GM20431 (cell line): ENCODE results near the gene PIGU.
"Not testable (repeated sequence)": the region's sequence is repeated elsewhere in the genome, so short reads cannot be mapped to it uniquely, and the experiment has no call there.

Experiments used
- in situ Hi-C: fragments of 300-500 bp; cut with MseI, MboI; formaldehyde crosslinking; loops from one replicate; pipeline ENCODE4 v1.15.0; 2020; ENCODE audit warnings: low sequenced_read_pairs; ENCODE audit not compliant: unreplicated experiment

Gene PIGU

DNA sequence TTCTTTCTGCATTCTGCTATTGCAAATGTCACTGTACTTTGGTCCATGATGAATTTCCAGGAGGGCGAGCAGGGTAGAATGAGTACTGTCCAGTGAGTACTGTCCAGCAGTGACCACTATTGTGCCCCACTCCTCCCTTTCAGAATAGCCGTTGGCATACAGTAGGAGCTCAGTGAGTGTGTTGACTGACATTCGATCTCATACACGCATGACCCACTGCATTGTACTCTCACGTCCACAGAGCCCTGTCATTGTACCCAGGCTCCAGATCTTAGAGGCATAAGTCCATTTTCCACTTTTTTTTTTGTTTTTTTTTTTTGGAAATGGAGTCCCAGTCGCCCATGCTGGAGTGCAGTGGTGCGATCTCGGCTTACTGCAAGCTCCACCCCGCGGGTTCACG is 152.5 kb downstream of the PIGU start:
- in situ Hi-C loops = no loop called here

DNA sequence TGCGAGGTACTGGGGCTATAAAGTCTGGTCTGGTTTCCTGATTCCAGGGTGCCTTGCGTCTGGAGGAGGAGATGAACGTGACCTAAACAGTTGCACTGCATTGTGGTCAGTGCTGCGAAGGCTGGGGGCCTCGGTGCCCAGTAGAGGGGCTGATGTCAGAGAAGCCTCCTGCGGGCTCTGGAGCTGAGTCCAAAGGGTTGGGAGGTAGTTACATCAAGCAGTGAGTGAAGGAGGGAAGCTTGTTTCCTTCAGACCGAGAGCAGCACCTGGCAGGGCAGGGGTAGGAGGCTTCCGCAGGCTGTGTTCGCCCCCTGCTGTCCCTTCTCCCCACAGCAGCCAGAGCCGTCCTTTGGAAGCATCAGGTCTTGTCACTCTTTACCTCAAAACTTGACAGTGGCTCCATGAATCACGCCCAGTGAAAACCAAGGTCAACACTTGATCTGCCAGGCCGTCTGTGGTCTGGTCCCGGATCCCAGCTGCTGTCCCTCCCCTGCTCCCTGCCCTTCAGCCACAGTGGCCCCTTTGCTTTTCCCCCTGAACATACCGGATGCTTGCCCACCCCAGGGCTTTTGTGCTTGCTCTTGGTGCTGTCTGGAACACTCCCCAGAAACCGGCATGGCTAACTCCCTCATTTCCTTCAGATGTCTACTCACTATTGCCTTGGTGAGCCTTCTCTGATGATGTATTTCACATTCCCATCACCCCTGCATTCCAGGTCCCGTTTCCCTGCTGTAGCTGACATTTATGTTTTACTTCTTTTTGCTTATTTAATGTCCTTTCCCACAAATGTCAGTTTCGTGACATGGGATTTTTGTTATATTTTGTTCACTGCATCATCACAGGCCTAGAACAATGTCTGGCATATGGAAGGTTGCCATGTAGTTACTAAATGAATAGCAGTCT is 153.7 kb downstream of the PIGU start:
- in situ Hi-C loops = no loop called here

GRCh38 chr20:34519841-34520240 is 157.1 kb downstream of the PIGU start:
- in situ Hi-C loops = not testable (repeated sequence)

DNA sequence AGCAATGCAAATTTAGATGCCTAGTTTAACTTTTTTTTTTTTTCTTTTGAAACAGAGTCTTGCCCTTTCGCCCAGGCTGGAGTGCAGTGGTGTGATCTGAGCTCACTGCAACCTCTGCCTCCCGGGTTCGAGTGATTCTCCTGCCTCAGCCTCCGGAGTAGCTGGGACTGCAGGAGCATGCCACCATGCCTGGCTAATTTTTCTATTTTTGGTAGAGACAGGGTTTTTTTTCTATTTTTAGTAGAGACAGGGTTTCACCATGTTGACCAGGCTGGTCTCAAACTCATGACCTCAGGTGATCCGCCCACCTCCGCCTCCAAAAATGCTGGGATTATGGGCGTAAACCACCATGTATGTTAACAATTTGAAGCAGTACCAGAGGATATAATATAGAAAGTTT is 158.0 kb downstream of the PIGU start:
- in situ Hi-C loops = not testable (repeated sequence)

- in situ Hi-C loops = no loop called here
Measured at GRCh38 chr20:34517114-34517505, 159.8 kb downstream of the PIGU start.

DNA sequence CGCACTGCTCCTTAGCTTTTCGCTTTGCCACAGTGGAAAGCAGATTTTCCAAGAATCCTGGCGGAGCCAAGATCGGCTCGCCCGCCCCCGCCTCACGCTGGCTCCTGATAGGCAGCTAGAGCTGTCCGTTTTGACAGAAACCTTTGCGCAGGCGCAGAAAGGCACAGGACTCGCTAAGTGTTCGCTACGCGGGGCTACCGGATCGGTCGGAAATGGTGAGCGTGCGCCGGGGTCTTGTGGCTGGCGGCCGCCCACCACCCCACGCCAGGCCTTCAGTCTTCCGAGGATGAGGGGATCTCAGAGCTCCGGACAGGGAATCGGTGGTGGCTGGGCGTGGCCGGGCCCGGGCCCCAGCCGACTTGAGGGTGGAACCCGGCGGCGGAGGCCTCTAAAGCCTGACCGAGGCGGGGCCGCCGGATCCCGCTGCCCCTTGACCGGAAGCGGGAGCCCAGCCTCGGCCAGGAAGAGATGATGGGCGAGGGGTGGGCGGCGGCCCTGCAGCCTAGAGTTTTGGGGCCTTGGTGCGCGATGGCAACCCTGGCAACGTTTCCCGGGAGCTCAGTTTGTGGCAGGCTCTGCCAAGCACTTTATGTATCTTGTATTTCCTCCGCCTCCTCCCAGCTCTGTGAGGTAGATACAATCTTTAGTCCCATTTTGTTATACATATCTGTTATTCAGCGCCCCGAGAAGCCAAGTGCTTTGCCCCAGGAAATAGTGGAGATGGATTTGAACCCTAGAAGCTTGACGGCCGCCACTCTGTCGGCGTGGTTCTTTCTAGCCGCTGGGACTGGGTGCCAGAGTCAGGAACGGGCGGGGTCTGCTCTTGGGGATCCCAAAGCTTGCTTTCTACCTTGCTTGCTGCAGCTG is 160.4 kb downstream of the PIGU start, which contains the start of gene DYNLRB1:
DYNLRB1 (plus strand) TSS at position 176 of the 867 bp plus-strand sequence; CDS start at position 213, 37 bp downstream.
- in situ Hi-C loops = no loop called here

DNA sequence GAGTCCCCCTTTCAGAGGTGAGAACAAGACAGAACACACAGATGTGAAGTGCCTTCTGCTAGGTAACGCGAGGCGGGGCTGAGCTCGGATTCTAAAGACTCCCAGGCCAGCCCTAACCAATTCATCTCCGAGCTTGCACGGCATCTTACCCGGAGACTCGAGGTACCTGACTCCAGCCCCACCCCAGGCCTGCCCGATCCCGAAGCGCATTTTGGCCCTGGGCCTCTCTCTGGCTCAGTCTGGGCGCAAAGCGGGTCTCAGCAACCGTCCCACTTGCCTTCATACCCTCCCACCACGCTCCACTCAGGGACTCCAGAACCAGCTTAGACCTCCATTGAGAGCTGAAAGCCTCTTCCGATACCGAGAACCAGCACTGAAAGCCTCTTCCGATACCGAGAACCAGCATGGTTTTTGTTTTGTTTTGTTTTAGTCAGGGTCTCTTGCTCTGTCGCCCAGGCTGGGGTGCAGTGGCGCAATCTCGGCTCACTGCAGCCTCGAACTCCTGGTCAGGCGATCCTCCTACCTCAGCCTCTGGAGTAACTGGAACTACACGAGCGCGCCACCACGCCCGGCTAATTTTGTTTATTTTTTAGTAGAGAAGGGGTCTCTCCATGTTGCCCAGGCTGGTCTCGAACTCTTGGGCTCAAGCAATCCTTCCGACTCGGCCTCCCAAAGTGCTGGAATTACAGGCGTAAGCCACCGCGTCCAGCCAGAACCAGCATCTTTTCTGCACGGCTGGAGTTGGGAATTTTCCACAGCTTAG is 161.2 kb downstream of the PIGU start:
- in situ Hi-C loops = no loop called here

DNA sequence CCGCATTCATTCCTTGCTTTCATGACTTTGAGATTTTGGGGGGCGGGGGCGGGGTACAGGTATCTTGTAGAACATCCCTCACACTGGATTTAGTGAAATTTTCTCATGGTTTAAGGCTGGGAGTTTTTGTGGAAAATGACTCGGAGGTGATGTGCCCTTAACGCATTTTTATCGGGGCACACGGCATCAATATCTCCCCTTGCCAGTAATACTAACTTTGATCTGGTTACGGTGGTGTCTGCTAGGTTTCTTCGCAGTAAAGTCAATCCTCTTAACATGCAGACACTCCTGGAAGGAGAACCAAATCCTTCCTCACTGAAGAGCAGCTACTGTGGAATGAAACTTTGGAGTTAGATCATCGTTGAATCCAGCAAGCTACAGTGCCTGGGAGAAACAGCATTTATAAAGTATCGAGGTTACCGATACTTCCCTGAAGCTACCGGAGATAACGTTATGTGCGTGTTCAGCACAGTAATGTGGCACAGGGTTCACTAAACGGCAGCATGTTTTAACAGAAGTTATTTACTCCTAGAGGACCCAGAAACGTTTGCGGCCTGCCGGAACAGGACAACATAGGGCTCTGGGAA is 161.9 kb downstream of the PIGU start:
- in situ Hi-C loops = no loop called here

GRCh38 chr20:34514034-34514433 is 162.9 kb downstream of the PIGU start:
- in situ Hi-C loops = not testable (repeated sequence)

- in situ Hi-C loops = no loop called here
Measured at GRCh38 chr20:34512955-34513419, 163.9 kb downstream of the PIGU start.

DNA sequence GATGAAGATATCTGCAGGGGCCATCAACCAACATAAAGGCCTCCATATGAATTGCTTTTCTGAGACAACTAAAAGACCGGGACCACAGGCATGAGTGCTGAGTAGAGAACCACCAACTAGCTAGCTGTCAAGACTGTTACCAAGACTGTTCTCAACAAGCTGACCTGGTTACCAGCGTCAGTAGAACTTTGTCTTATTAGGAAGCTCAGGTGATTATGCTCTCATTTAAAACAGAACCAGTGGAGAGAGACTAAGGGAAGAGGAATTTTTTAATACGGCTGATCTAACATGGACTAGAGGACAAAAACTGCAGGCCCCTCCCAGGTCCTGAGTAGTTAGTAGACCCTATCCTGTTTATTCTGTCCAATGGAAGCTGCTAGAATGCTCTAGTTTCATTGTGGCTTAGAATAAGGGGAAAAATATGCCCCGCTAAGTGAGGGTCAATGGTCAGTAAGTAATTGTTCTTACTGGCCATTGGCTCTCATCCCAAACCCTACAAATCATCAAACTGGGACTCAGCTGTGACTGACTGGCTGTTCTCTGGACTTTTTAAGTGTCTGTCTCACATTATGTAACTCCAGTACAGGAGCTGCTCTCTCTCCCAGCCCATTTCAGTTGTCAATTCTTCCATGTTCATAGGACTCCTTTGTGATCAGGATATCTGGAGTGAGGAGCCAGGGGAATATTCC is 164.5 kb downstream of the PIGU start:
- in situ Hi-C loops = no loop called here

DNA sequence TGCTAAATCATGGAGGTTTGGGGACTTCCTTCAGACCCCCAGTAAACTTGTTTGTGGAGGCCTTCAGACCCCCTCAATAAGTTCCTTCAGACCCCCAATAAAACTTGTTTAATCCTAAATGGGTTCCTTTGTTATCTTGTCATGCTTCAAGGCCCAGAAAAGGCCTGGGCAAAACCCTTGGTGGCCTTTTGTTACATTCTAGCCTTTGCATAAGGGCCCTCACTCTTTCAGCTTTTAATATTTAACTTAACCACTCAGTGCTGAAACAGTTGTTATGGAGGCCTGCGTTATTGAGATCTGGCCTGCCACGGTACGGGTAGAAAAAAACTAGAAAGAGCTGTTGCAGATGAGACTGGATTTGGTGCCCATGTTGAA is 165.0 kb downstream of the PIGU start:
- in situ Hi-C loops = no loop called here

DNA sequence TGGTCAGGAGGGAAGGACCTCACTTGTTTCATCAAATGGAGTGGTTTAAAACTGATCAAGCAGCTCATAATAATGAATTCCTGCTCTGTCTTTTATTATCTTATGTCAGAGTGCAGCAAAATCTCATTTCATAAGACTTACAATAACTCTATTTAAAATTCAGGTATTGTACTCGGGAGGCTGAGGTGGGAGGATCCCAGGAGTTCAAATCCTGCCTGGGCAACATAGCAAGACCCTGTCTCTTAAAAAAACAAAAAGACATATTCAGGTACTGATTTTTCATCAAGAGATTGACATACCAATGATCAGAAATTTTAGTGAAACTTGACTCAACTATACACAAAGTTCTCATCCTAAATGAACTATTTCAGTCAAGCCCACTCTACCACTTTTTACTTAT is 166.3 kb downstream of the PIGU start:
- in situ Hi-C loops = no loop called here
